ENCODE measurements around the gene EIF2D.

EIF2D gene

DNA sequence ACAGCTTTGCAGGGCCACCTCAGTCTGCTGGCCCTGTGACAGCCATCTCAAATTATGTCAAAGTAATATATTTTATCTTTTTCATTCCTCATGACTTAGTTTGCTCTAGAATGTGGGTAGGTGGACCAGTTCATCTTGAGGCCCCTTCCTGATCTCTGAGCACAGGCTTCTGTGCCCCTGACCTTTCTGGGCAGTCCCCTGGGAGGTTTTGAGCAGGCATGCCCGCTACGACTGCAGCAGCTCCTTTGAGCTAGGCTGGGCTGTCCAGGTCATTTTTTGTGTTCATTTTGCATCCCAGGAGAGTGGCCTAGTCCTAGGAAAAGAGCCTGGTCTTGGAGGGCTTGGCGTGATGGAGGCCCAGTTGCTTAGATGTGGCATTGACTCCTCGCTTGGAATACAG is 42.7 kb downstream of the EIF2D start:
- no peak for DNase-seq (ENCODE audit: low read depth)

- DNase-seq (ENCODE audit: low read depth) = no peak
These were observed 43.4 kb downstream of the EIF2D start for GRCh38 chr1:206568779-206569352.

GRCh38 chr1:206568256-206568655 is 44.0 kb downstream of the EIF2D start:
- DNase-seq (ENCODE audit: low read depth) = peak; percentile 39

- DNase-seq (ENCODE audit: low read depth) = no peak
These were observed 45.3 kb downstream of the EIF2D start for GRCh38 chr1:206566999-206567398.

DNA sequence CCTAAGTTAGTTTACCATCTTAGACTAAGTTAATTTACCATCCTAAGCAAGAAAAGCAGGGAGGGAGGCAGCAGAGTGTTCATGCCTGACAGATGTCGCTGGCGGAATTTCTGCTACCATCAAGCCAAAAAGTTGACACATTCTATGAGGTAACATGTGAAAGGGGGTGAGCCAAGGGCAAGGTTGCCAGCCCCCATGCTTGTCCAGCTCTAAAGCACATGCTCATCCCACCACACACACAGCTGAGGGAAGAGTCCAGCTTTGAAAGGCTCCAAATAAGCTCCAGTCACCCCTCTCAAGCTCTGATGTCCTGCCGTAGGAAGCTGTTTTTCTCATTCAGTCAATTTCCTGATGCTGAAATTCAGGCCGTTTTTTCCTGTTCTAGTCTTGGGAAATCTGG is 46.3 kb downstream of the EIF2D start:
- DNase-seq (ENCODE audit: low read depth) = no peak

- DNase-seq (ENCODE audit: low read depth) = no peak
These were observed 48.7 kb downstream of the EIF2D start for GRCh38 chr1:206563367-206564207.

- DNase-seq (ENCODE audit: low read depth) = no peak
These were observed 52.1 kb downstream of the EIF2D start for GRCh38 chr1:206560007-206560716.

DNA sequence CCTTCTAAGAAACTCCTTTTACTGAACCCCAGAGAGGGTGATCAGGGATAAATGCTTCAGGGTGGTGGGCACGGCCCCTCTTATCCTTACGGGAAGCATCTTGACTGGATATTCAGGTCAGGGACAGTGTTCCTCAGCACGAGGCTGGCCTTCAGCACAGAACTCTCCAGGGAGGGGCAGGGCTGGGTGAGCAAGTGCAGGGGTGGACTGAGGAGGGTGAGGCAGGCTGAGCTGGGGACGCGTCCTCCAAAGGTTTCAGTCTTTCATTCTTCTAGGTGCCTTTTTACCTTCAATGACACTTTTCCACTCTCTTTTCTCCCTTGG is 52.6 kb downstream of the EIF2D start:
- DNase-seq (ENCODE audit: low read depth) = no peak

DNA sequence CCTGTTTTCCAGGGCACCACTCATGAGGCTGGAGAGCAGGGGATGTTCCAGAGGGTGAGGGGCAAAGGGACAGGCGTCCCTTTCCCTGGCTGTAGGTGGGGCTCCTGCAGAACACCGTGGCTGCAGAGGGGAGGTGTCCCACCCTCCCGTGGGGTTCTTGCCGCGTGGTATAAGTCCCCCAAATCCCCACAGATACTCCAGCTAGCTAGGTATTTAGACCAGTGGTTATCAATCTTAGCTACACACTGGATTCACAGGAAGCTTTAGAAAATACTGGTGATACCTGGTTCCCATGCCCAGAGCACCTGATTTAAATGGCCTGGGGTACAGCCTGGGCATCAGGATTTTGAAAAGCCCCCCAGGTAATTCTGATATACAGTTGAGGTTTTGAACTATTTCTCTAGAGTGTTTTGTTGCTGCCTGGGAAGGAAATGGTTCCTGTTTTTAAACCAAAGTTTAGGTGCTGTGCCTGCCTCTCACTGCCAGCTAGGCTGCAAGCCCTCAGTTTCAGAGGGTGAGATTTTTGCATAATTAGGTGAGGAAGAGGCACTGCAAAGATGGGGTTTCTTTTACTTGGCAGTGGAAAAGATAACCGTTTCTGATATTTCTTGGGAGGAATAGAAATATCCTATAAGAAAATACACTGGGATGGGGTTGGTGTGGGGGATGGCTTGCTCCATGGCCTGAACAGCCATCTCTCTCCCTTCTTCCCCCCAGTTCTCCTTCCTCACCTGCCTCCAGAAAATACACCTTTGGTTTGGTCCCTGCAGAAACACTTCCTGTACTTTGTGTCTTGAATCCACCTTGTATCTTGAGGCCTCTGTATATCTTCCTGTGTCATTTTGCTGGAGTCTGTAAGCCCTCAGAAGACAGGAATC is 53.2 kb downstream of the EIF2D start:
- no peak for DNase-seq (ENCODE audit: low read depth)

GRCh38 chr1:206557636-206558473 is 54.4 kb downstream of the EIF2D start:
- peak; percentile 37 for DNase-seq (ENCODE audit: low read depth)

DNA sequence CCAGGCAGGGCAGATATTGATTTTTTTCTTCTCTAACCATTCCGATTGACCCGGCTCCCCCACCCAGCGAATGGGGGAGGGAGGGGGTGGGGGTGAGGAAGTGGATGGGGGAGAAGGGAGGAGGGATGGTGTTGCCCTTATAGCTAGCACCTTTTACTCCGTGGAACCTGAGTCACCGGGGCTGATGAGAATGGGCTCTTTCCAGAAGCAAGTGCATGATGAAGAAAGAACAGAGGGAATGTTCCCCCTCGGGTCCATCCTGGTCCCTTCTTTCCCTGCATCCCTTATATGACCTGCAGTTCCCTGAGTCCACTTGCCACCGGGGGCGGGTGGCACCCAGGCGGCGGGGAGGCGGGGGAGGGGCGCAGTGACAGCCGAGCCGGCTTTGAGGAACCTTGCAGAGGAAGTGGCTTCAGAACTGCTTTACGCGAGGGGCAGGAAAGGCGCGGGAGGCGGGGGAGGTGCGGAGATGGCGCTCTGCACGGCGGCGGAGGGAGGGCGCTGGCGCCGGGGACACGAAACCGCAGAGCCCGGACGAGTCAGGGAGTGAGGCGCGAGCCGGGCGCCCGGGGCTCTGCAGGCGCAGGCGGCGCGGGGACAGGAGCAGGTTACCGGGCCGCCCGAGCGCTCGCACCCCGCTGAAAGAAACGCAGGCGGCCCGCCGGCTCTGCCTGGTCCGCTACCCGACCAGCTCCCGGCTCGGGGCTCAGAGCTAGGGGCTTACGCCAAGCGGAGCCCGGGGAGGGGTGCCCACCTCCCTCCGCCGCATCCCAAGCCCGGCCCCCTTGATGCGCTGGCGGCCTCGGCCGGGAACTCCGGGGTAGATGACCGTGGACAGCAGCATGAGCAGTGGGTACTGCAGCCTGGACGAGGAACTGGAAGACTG is 55.3 kb downstream of the EIF2D start:
- DNase-seq (ENCODE audit: low read depth) = peak; percentile 86

- no peak for DNase-seq (ENCODE audit: low read depth)
These were observed 56.1 kb downstream of the EIF2D start for GRCh38 chr1:206556047-206556749.

GRCh38 chr1:206555473-206555935 is 56.8 kb downstream of the EIF2D start:
- DNase-seq (ENCODE audit: low read depth) = no peak

DNA sequence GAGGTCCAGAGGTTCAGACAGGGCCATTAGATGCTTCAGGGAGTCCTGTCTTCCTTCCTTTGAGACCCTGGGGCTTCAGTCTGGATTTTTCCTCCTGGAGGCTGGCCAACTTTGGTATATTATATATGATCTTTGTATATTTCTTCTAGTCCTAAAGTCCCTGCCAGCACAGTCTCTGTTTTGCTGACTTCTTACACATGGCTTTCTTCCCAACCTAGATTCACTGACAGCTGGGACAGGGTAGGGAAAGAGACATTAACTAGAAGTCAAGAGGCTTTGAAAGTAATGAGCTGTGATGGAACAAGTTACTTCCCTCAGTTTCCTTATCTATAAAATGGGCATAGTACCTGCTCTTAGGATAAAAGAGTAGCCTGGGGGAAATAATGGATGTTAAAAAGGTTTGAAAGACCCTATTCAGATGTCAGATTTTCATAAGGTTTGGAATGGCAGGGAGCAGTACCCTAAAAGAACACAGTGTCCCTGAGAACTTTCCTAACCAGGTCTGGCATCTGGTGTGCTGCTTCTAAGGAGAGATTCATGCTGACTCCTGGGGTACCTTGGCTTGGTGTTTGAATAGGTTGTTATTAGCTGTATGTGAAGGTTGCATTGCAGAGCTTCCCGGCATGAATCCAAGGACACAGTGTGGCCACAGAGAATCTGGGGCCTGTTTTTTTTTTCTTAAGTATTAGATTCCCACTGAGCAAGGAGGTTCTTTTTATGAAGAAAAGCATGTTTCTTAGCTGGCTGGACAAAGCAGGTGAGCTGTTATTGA is 57.4 kb downstream of the EIF2D start:
- no peak for DNase-seq (ENCODE audit: low read depth)

GRCh38 chr1:206554211-206554610 is 58.1 kb downstream of the EIF2D start:
- DNase-seq (ENCODE audit: low read depth) = no peak

DNA sequence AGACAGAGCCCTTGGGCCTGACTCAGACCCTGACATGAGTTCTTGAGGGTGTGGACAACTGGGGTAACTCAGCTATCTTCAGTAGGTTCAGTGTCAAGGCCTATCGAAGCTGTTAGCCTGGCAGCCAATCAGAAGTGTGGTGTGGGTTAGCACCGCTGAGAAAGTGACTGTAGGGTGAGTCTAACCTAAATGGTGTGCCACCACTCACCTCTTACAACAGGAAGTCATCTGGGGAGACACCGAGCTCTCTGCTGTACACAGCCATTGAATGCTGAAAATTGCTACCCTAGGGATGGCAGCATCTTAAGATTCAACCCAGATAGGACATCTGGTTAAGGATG is 60.3 kb downstream of the EIF2D start:
- DNase-seq (ENCODE audit: low read depth) = peak; percentile 61

GRCh38 chr1:206551296-206551985 is 60.8 kb downstream of the EIF2D start:
- DNase-seq (ENCODE audit: low read depth) = no peak

DNA sequence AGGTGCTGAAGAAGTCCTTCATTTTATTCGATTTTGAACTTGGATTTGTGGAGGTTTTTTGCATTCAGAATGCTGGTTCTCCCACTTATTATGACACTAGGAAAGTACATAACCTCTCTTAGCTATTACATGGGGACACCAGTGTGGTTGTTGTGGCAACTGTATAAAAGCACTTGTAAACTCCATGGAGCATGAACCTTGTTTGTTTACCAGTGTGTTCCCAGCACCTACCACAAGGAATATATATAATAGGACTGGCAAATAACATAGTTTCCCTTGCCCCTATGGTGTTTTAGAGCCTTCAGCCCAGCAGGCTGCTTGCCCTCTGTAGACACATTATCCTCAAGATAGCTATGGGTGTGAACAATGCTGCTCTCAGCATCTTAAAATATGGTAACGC is 61.8 kb downstream of the EIF2D start:
- DNase-seq (ENCODE audit: low read depth) = no peak
